ENCODE measurements around the gene ZNF625. TPM values are rescaled to one million over a fixed set of nuclear protein-coding genes. Genes with fewer than 3 reads are reported as not detected.
A peak's percentile ranks its signal among the peaks of the same experiment; 100 is the strongest.

ZNF625 gene
- polyA plus RNA-seq, 1 donor (not counting 4 experiments of a cell fraction or from before 2014, with no cell fraction given): 2.5 TPM

DNA sequence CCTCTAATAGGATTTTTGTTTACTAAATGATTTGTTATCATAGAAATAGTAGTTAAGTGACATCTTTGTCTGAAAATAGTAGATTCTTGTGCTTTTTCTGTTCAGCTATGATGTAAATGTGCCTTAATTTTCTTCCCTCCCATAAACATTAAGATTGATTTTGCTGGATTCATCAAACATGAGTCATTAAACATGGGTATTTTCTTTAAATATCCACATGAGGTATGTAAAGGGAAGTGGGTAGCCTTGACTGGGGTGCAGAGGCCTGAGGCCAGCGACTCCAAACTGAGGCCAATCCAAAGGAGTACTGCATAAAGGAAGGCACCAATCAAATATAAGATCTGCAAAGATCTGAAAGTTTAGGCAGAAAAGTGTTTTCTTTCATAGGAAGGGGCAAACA, 10.1 kb upstream of the ZNF625 start:
- peaks cover 6% of the 10 kb centered on the region for H3K4me1 ChIP-seq (ENCODE audit: control insufficient read depth, extremely low read depth, insufficient read depth, low read length)
- H3K27ac ChIP-seq (ENCODE audit: control insufficient read depth, insufficient read depth, low read length): no peak overlapping the region
- peaks cover 2 to 7% of the 10 kb centered on the region in 2 experiments for H3K36me3 ChIP-seq (ENCODE audit: control insufficient read depth in 2 of 2, extremely low read depth in 1 of 2, insufficient read depth in 2 of 2, low read length in 2 of 2)
- H3K79me2 ChIP-seq (ENCODE audit: control insufficient read depth, insufficient read depth, low read length): peaks cover 37% of the 10 kb centered on the region
- H3K9ac ChIP-seq (ENCODE audit: control insufficient read depth, extremely low read depth, insufficient read depth, low read length): no peak overlapping the region
- H3K27me3 ChIP-seq (ENCODE audit: control insufficient read depth, extremely low read depth, insufficient read depth, low read length): no peaks in the 10 kb centered on the region
- FAIRE-seq: no peak
- DNase-seq (ENCODE audit: low read depth, low spot score): no peak
- TF ChIP-seq, protein P1, sequence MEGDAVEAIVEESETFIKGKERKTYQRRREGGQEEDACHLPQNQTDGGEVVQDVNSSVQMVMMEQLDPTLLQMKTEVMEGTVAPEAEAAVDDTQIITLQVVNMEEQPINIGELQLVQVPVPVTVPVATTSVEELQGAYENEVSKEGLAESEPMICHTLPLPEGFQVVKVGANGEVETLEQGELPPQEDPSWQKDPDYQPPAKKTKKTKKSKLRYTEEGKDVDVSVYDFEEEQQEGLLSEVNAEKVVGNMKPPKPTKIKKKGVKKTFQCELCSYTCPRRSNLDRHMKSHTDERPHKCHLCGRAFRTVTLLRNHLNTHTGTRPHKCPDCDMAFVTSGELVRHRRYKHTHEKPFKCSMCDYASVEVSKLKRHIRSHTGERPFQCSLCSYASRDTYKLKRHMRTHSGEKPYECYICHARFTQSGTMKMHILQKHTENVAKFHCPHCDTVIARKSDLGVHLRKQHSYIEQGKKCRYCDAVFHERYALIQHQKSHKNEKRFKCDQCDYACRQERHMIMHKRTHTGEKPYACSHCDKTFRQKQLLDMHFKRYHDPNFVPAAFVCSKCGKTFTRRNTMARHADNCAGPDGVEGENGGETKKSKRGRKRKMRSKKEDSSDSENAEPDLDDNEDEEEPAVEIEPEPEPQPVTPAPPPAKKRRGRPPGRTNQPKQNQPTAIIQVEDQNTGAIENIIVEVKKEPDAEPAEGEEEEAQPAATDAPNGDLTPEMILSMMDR (optimal IDR thresholded peaks at IDR 0.05 in 1 of 3, IDR thresholded peaks at IDR 0.05 in 1 of 3, conservative IDR thresholded peaks at IDR 0.05 in 1 of 3; ENCODE audit: extremely low read depth in 1 of 3, insufficient read depth in 2 of 3, low read length in 3 of 3): no peak
- no peak for TF ChIP-seq EZH2 (IDR thresholded peaks at IDR 0.05; ENCODE audit: low read length)
- H2AFZ ChIP-seq (ENCODE audit: control insufficient read depth, low read length): no peak overlapping the region
- no peak overlapping the region for H3K4me2 ChIP-seq (ENCODE audit: control insufficient read depth, extremely low read depth, insufficient read depth, low read depth, low read length)
- H4K20me1 ChIP-seq (ENCODE audit: control insufficient read depth, extremely low read depth, insufficient read depth, low read length): no peaks in the 10 kb centered on the region
- no peaks in the 10 kb centered on the region for H3K9me1 ChIP-seq (ENCODE audit: control insufficient read depth, extremely low read depth, insufficient read depth, low read length)
- dilution Hi-C loops (cut with MboI; ENCODE audit: extremely low pct_ligation_motif_present, low sequenced_read_pairs): no loop called here
- no peaks in the 10 kb centered on the region for H3K9me3 ChIP-seq (ENCODE audit: control insufficient read depth, low read depth, low read length)
- H3K4me3 ChIP-seq (ENCODE audit: control insufficient read depth in 2 of 3, extremely low read depth in 1 of 3, insufficient read depth in 2 of 3, low read depth in 1 of 3, low read length in 3 of 3): no peak overlapping the region

DNA sequence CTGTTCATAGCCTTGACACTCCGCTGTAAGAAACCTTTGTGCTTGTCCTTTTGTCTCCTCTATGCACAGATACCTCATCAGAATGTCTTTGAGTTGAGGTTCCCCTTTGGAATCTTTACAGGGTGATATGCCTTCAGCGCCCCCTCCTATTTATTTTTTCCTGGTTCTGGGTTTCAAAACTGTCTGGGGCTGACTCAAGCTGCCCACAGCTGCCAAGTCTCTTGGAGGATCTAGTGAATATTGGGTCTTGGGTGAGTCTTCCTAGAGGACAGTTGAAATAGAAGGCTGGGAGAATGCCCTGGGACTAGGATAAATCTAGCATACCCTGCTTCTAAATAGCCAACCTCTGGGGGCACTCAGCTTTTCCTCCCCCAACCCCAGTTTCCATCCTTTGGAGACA, 7.3 kb upstream of the ZNF625 start:
- peak overlapping the region; percentile 96 for H3K9ac ChIP-seq (ENCODE audit: control insufficient read depth, extremely low read depth, insufficient read depth, low read length)
- no peak for FAIRE-seq
- H2AFZ ChIP-seq (ENCODE audit: control insufficient read depth, low read length): peak overlapping the region; percentile 82
- peak overlapping the region; percentile 77 for H3K27ac ChIP-seq (ENCODE audit: control insufficient read depth, insufficient read depth, low read length)
- peaks cover 2 to 7% of the 10 kb centered on the region in 2 experiments for H3K36me3 ChIP-seq (ENCODE audit: control insufficient read depth in 2 of 2, extremely low read depth in 1 of 2, insufficient read depth in 2 of 2, low read length in 2 of 2)
- DNase-seq (ENCODE audit: low read depth, low spot score): no peak
- peak overlapping the region; percentile 77 for H3K4me2 ChIP-seq (ENCODE audit: control insufficient read depth, extremely low read depth, insufficient read depth, low read depth, low read length)
- H3K4me1 ChIP-seq (ENCODE audit: control insufficient read depth, extremely low read depth, insufficient read depth, low read length): peaks cover 6% of the 10 kb centered on the region
- TF ChIP-seq EZH2 (IDR thresholded peaks at IDR 0.05; ENCODE audit: low read length): no peak
- TF ChIP-seq, protein P1 (optimal IDR thresholded peaks at IDR 0.05 in 1 of 3, IDR thresholded peaks at IDR 0.05 in 1 of 3, conservative IDR thresholded peaks at IDR 0.05 in 1 of 3; ENCODE audit: extremely low read depth in 1 of 3, insufficient read depth in 2 of 3, low read length in 3 of 3): no peak
- no peaks in the 10 kb centered on the region for H4K20me1 ChIP-seq (ENCODE audit: control insufficient read depth, extremely low read depth, insufficient read depth, low read length)
- peak overlapping the region; percentile 82 to 95 (median 93) for H3K4me3 ChIP-seq (ENCODE audit: control insufficient read depth in 2 of 3, extremely low read depth in 1 of 3, insufficient read depth in 2 of 3, low read depth in 1 of 3, low read length in 3 of 3)
- dilution Hi-C loops (cut with MboI; ENCODE audit: extremely low pct_ligation_motif_present, low sequenced_read_pairs): no loop called here
- no peaks in the 10 kb centered on the region for H3K9me3 ChIP-seq (ENCODE audit: control insufficient read depth, low read depth, low read length)
- H3K9me1 ChIP-seq (ENCODE audit: control insufficient read depth, extremely low read depth, insufficient read depth, low read length): no peaks in the 10 kb centered on the region
- no peaks in the 10 kb centered on the region for H3K27me3 ChIP-seq (ENCODE audit: control insufficient read depth, extremely low read depth, insufficient read depth, low read length)
- peaks cover 35% of the 10 kb centered on the region for H3K79me2 ChIP-seq (ENCODE audit: control insufficient read depth, insufficient read depth, low read length)
